H1 (cell line): ENCODE results near the gene RASSF4. TPM values are rescaled to one million over a fixed set of nuclear protein-coding genes. Genes with fewer than 3 reads are reported as not detected.

Experiments
- CTCF ChIA-PET: fragments of 300-600 bp; sonication (Branson Sonifier 250); formaldehyde crosslinking; loops from one replicate; lab custom pipeline; 2021; ENCODE audit not compliant: partially characterized antibody; lab: Charles Lee
- POLR2A ChIA-PET: fragments of 300-600 bp; sonication (Branson Sonifier 250); formaldehyde crosslinking; loops from one replicate; lab custom pipeline; 2021; ENCODE audit warnings: inconsistent platforms; ENCODE audit not compliant: partially characterized antibody; lab: Charles Lee
- DNase-seq, 2 experiments: peaks; one replicate each; pipeline versions ENCODE4 v3.0.0 to v3.0.0-alpha.2; 2010 to 2022; ENCODE audit warnings: low spot score in 2 of 2, low read depth in 1 of 2, mixed read lengths in 1 of 2
- FAIRE-seq: peaks from 2 replicates; lab custom pipeline; 2011; peaks lifted over from hg19 to GRCh38; lab: Jason Lieb, UNC
- H2AFZ ChIP-seq: 2 replicates; pipeline ENCODE4 v1.8.1; 2012; ENCODE audit warnings: low read length, inconsistent platforms
- H2AK5ac ChIP-seq: 2 replicates; pipeline ENCODE4 v1.6.1; 2013; ENCODE audit warnings: low read depth, low read length
- H2BK120ac ChIP-seq: replicated peaks from 2 replicates; pipeline ENCODE3; 2013; ENCODE audit warnings: low read depth, low read length, inconsistent platforms
- H2BK12ac ChIP-seq: 2 replicates; pipeline ENCODE4 v1.6.1; 2013; ENCODE audit warnings: low read depth, low read length
- H2BK15ac ChIP-seq: 2 replicates; pipeline ENCODE4 v1.6.1; 2013; ENCODE audit warnings: low read length
- H2BK20ac ChIP-seq: 2 replicates; pipeline ENCODE4 v1.6.1; 2013; ENCODE audit warnings: low read length
- H2BK5ac ChIP-seq: 2 replicates; pipeline ENCODE4 v1.6.1; 2013; ENCODE audit warnings: low read depth, low read length
- H3K14ac ChIP-seq: 2 replicates; pipeline ENCODE4 v1.6.1; 2013; ENCODE audit warnings: inconsistent platforms; ENCODE audit not compliant: insufficient read length
- H3K18ac ChIP-seq: 2 replicates; pipeline ENCODE4 v1.6.1; 2013; ENCODE audit warnings: low read length; ENCODE audit errors: extremely low read depth
- H3K23ac ChIP-seq: 2 replicates; pipeline ENCODE4 v1.6.1; 2013; ENCODE audit warnings: inconsistent platforms; ENCODE audit not compliant: insufficient read length
- H3K23me2 ChIP-seq: 2 replicates; pipeline ENCODE4 v1.6.1; 2013; ENCODE audit warnings: low read depth, low read length
- H3K27ac ChIP-seq: 2 replicates; pipeline ENCODE4 v1.6.1; 2011; ENCODE audit warnings: low read depth, low read length, inconsistent platforms
- H3K27me3 ChIP-seq, 4 experiments: replicated peaks in 1 of 4; 1 replicate in 1 of 4; 2 replicates in 3 of 4; pipeline versions ENCODE4 v1.6.1 to v1.8.1; 2011 to 2013; ENCODE audit warnings: low read length in 3 of 4, mild to moderate bottlenecking in 3 of 4, inconsistent platforms in 2 of 4, mixed read lengths in 2 of 4, moderate library complexity in 1 of 4; ENCODE audit not compliant: control insufficient read depth in 3 of 4, insufficient read depth in 3 of 4; ENCODE audit errors: extremely low read depth in 1 of 4
- H3K36me3 ChIP-seq, 4 experiments: 2 replicates each; pipeline versions ENCODE4 v1.6.1 to v1.8.1; 2011 to 2013; ENCODE audit warnings: mild to moderate bottlenecking in 4 of 4, low read length in 3 of 4, moderate library complexity in 2 of 4, control low read depth in 1 of 4, inconsistent platforms in 1 of 4; ENCODE audit not compliant: insufficient read depth in 4 of 4, control insufficient read depth in 2 of 4
- H3K4ac ChIP-seq: replicated peaks from 2 replicates; pipeline ENCODE3; 2013; ENCODE audit warnings: low read length, low read depth, mixed read lengths, inconsistent platforms; ENCODE audit not compliant: insufficient read length
- H3K4me1 ChIP-seq, 4 experiments: replicated peaks in 1 of 4; 1 replicate in 1 of 4; 2 replicates in 3 of 4; pipeline versions ENCODE4 v1.6.1 to v1.8.1; 2011 to 2013; ENCODE audit warnings: low read length in 3 of 4, inconsistent platforms in 2 of 4, mixed read lengths in 1 of 4; ENCODE audit not compliant: insufficient read depth in 4 of 4, control insufficient read depth in 3 of 4
- H3K4me2 ChIP-seq, 2 experiments: 2 replicates each; pipeline versions ENCODE4 v1.6.1 to v1.8.1; 2011 to 2013; ENCODE audit warnings: low read depth in 2 of 2, low read length in 2 of 2, control low read depth in 1 of 2, inconsistent platforms in 1 of 2, mild to moderate bottlenecking in 1 of 2; ENCODE audit not compliant: insufficient read depth in 1 of 2
- H3K4me3 ChIP-seq, 4 experiments: fragments of 200-600, 300-600 bp in 1 of 4; sonication (generic), shearing (Covaris generic), sonication (Bioruptor Twin) in 1 of 4; 2 replicates each; pipeline versions ENCODE4 v1.5.1 to v1.8.1; 2011 to 2016; ENCODE audit warnings: low read length in 4 of 4, low read depth in 3 of 4, control low read depth in 2 of 4, inconsistent platforms in 2 of 4, mild to moderate bottlenecking in 2 of 4, mixed read lengths in 1 of 4, moderate library complexity in 1 of 4; ENCODE audit not compliant: insufficient read depth in 2 of 4; ENCODE audit errors: extremely low read depth in 1 of 4
- H3K56ac ChIP-seq: replicated peaks from 2 replicates; pipeline ENCODE3; 2013; ENCODE audit warnings: low read depth, mild to moderate bottlenecking, mixed read lengths, low read length, inconsistent platforms; ENCODE audit not compliant: insufficient read length
- H3K79me1 ChIP-seq: 2 replicates; pipeline ENCODE4 v1.6.1; 2013; ENCODE audit warnings: low read depth, low read length, control low read depth
- H3K79me2 ChIP-seq, 2 experiments: 2 replicates each; pipeline versions ENCODE4 v1.6.1 to v1.8.1; 2012 to 2013; ENCODE audit warnings: low read length in 2 of 2, mild to moderate bottlenecking in 2 of 2, inconsistent platforms in 1 of 2; ENCODE audit not compliant: insufficient read depth in 2 of 2, control insufficient read depth in 1 of 2
- H3K9ac ChIP-seq, 4 experiments: replicated peaks in 1 of 4; 1 replicate in 1 of 4; 2 replicates in 3 of 4; pipeline versions ENCODE4 v1.6.1 to v1.8.1; 2011 to 2013; ENCODE audit warnings: low read depth in 3 of 4, low read length in 3 of 4, control low read depth in 2 of 4, mild to moderate bottlenecking in 2 of 4, moderate library complexity in 2 of 4, inconsistent platforms in 1 of 4; ENCODE audit errors: extremely low read depth in 1 of 4
- H3K9me3 ChIP-seq, 2 experiments: 2 replicates each; pipeline versions ENCODE4 v1.6.1 to v1.8.1; 2012 to 2013; ENCODE audit warnings: mild to moderate bottlenecking in 2 of 2, moderate library complexity in 2 of 2, control low read depth in 1 of 2, inconsistent platforms in 1 of 2, low read depth in 1 of 2, low read length in 1 of 2, mixed read lengths in 1 of 2; ENCODE audit not compliant: insufficient read depth in 2 of 2
- H4K20me1 ChIP-seq, 2 experiments: replicated peaks in 1 of 2; 2 replicates each; pipeline versions ENCODE3 to v1.8.1; 2011 to 2013; ENCODE audit warnings: inconsistent platforms in 2 of 2, low read length in 2 of 2, mild to moderate bottlenecking in 1 of 2; ENCODE audit not compliant: insufficient read depth in 2 of 2, control insufficient read depth in 1 of 2
- H4K5ac ChIP-seq: 2 replicates; pipeline ENCODE4 v1.6.1; 2013; ENCODE audit warnings: low read length, low read depth, mixed read lengths, inconsistent platforms; ENCODE audit not compliant: insufficient read length
- H4K8ac ChIP-seq: 2 replicates; pipeline ENCODE4 v1.8.0; 2013; ENCODE audit warnings: mild to moderate bottlenecking, moderate library complexity, low read length, inconsistent platforms; ENCODE audit not compliant: insufficient read depth; ENCODE audit errors: extremely low read depth
- H4K91ac ChIP-seq: replicated peaks from 2 replicates; pipeline ENCODE3; 2013; ENCODE audit warnings: low read length, mixed read lengths, inconsistent platforms; ENCODE audit not compliant: insufficient read length
- CEBPB ChIP-seq: IDR thresholded peaks from 2 replicates; pipeline ENCODE4 v1.6.1; 2012; ENCODE audit warnings: low read depth, low read length
- CHD1 ChIP-seq: IDR thresholded peaks from 2 replicates; pipeline ENCODE4 v1.6.1; 2012; ENCODE audit warnings: low read depth, low read length, improper control_type of control experiment
- CREB1 ChIP-seq: IDR thresholded peaks from 2 replicates; pipeline ENCODE4 v1.6.1; 2012; ENCODE audit warnings: inconsistent platforms
- E2F6 ChIP-seq: IDR thresholded peaks from 2 replicates; pipeline ENCODE4 v1.6.1; 2012; ENCODE audit warnings: inconsistent platforms
- EZH2 ChIP-seq: fragments of 200-600 bp; sonication (generic); IDR thresholded peaks from 2 replicates; pipeline ENCODE4 v1.7.1; 2012; ENCODE audit warnings: low read depth, mild to moderate bottlenecking, moderate library complexity, low read length, inconsistent platforms; ENCODE audit not compliant: severe bottlenecking
- JUN ChIP-seq: IDR thresholded peaks from 2 replicates; pipeline ENCODE4 v1.6.1; 2011; ENCODE audit warnings: low read depth, mild to moderate bottlenecking, improper control_type of control experiment, low read length
- JUND ChIP-seq: IDR thresholded peaks from 2 replicates; pipeline ENCODE4 v1.6.1; 2011; ENCODE audit warnings: mild to moderate bottlenecking, improper control_type of control experiment, low read length
- KDM4A ChIP-seq: IDR thresholded peaks from one replicate; pipeline ENCODE4 v1.7.1; 2012; ENCODE audit warnings: low read depth, mild to moderate bottlenecking, moderate library complexity, low read length, inconsistent platforms; ENCODE audit not compliant: severe bottlenecking
- MAX ChIP-seq: IDR thresholded peaks from 2 replicates; pipeline ENCODE4 v1.6.1; 2012; ENCODE audit warnings: inconsistent platforms
- RXRA ChIP-seq: IDR thresholded peaks from 2 replicates; pipeline ENCODE4 v1.6.1; 2011; ENCODE audit warnings: low read depth, mild to moderate bottlenecking, low read length, moderate library complexity; ENCODE audit not compliant: insufficient read depth
- SUZ12 ChIP-seq: fragments of 200-600 bp; sonication (generic); IDR thresholded peaks from 2 replicates; pipeline ENCODE4 v1.6.1; 2012; ENCODE audit warnings: mild to moderate bottlenecking, inconsistent platforms, low read length, moderate library complexity, mixed read lengths
- TBP ChIP-seq: IDR thresholded peaks from 2 replicates; pipeline ENCODE4 v1.6.1; 2011; ENCODE audit warnings: low read depth, low read length, improper control_type of control experiment
- WGBS, 2 experiments: shearing (Covaris generic) in 1 of 2; methylation state at CpG; one replicate each; pipeline versions ENCODE4 v1.1.6 to v1.1.7; 2013 to 2015; ENCODE audit warnings: low lambda C conversion rate in 2 of 2, mixed read lengths in 2 of 2, inconsistent platforms in 1 of 2, low coverage in 1 of 2, missing lambda C conversion rate in 1 of 2; ENCODE audit not compliant: insufficient replicate concordance in 2 of 2, insufficient coverage in 1 of 2, insufficient read length in 1 of 2; ENCODE audit errors: extremely low coverage in 1 of 2, missing lambda C conversion rate in 1 of 2; 5-methylcytosine and 5-hydroxymethylcytosine counted together
- polyA plus RNA-seq, 7 experiments: library from polyadenylated mRNA; depleted of rRNA in 3 of 7; stranded (reverse) in 5 of 7; unstranded in 2 of 7; fragments of >200 nt in 5 of 7; fragments of 200-250 nt in 2 of 7; gene quantifications; 1 replicate in 5 of 7; 2 replicates in 1 of 7; 4 replicates in 1 of 7; pipeline versions ENCODE4 v1.2.1 to v1.2.3, GENCODE V29; 2011 to 2013; ENCODE audit warnings: missing spikeins in 2 of 7, mixed read lengths in 2 of 7
- total RNA-seq: library from RNA; stranded (reverse); fragmentation: NEBNext Ultra II Directional; extraction: Animal tissue kit (Norgen Biotek cat#: 25700); gene quantifications from 2 replicates; pipeline ENCODE4 v1.2.1, GENCODE V29; 2021

RASSF4 gene
- total and polyA plus RNA-seq, 2 of the 8 experiments (the other 6 are each of a cell fraction or from before 2014, with no cell fraction given): 14.3 to 14.5 TPM

GRCh38 chr10:44974082-44974627, 14.6 kb downstream of the RASSF4 start:
- DNase-seq (no peak), FAIRE-seq (no peak)
- Histone ChIP-seq H2AFZ (no peak overlapping the region), H3K4ac (no peak overlapping the region), H3K9ac (no peak overlapping the region), H4K8ac (no peak overlapping the region), H2BK15ac (peak overlapping the region; percentile 76; the same call in 1 of the 2 replicates), H4K5ac (no peak overlapping the region), H2BK5ac (peak overlapping the region; percentile 75; the same call in 1 of the 2 replicates), H3K27ac (no peak overlapping the region), H4K91ac (peak overlapping the region; percentile 3), H3K23ac (no peak overlapping the region), H3K18ac (no peak overlapping the region; the same call in 1 of the 2 replicates), H3K14ac (no peak overlapping the region), H2BK20ac (peak overlapping the region; percentile 87; the same call in 1 of the 2 replicates), H3K4me1 (peaks cover 18 to 45% (median 30%) of the 10 kb centered on the region in 4 experiments), H2BK120ac (no peak overlapping the region), H3K36me3 (peaks cover 0 to 6% (median 0%) of the 10 kb centered on the region in 4 experiments; a peak in 3 of 8 replicates), H2BK12ac (peak overlapping the region; percentile 87; the same call in 1 of the 2 replicates), H3K4me3 (peak overlapping the region; percentile 11 to 64 (median 46); a peak in 5 of 8 replicates), H2AK5ac (peak overlapping the region; percentile 46; the same call in 1 of the 2 replicates), H3K23me2 (peaks cover 11% of the 10 kb centered on the region; the same call in 1 of the 2 replicates), H3K79me2 (no peaks in the 10 kb centered on the region), H3K4me2 (peak overlapping the region; percentile 65 to 85), H3K56ac (no peak overlapping the region), H4K20me1 (no peaks in the 10 kb centered on the region), H3K79me1 (no peaks in the 10 kb centered on the region), H3K27me3 (no peaks in the 10 kb centered on the region; a peak in 1 of 7 replicates), H3K9me3 (no peaks in the 10 kb centered on the region)
- ChIA-PET CTCF (interaction anchor here (0.7 to 2.6 kb wide), 8 partner anchors 11 to 49 kb away, joined by 3 to 26 read pairs (median 4); partner anchors contain the start of gene ZNF22), POLR2A (interaction anchor here (0.7 to 1.9 kb wide), 3 partner anchors 9 to 19 kb away, joined by 3 to 7 read pairs (median 3); no protein-coding TSS in a partner anchor)
- WGBS, 2 experiments: 42% methylated on average over 7 of the region's 7 CpGs; no CpG with 5 or more reads in 1 of the 2 experiments
- TF ChIP-seq JUN: no peak
- no peak for TF ChIP-seq RXRA
- TF ChIP-seq TBP: no peak
- no peak for TF ChIP-seq KDM4A
- TF ChIP-seq SUZ12: no peak
- TF ChIP-seq CEBPB: no peak
- TF ChIP-seq MAX: no peak
- TF ChIP-seq CREB1: no peak
- TF ChIP-seq EZH2: no peak
- no peak for TF ChIP-seq E2F6
- TF ChIP-seq CHD1: no peak
- TF ChIP-seq JUND: no peak
